GM18909 (cell line): ENCODE measurements around the gene BRICD5.

ENCODE experiments used
- ATAC-seq: cut with Tn5 transposase; IDR thresholded peaks from one replicate; pipeline ENCODE4 v1.9.1; 2021; ENCODE audit warnings: mild to moderate bottlenecking; ENCODE audit not compliant: unreplicated experiment, poor library complexity

The BRICD5 gene

DNA sequence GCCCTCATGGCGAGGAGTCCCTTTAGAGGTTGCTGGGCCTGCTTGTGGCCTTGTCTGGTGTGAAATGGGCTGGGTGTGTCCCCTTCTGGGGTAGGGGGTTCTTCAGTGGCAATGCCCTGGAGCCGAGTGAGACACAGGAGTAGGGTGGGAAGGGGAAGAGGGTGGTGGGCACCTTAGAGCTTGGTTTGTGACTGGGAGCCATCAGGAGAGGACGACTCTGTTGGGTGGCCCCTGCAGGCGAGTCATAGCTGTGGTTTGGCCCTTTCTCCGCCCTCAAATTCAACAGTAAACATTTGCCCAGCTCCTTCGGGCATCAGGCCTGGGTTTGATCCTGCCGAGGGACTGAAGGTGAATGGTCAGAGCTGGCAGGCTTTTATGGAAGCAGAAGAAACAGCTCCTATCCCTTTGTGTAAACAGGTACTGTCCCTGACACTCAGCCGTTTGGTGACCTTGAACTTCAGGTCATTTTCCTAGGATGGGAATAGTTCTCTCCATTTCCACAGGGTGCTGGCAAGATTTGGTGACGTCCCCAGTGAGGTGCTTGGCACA is 15.7 kb upstream of the BRICD5 start:
- ATAC-seq = no peak

- ATAC-seq = peak; percentile 27
Observed at GRCh38 chr16:2223942-2224486, 13.4 kb upstream of the BRICD5 start.

DNA sequence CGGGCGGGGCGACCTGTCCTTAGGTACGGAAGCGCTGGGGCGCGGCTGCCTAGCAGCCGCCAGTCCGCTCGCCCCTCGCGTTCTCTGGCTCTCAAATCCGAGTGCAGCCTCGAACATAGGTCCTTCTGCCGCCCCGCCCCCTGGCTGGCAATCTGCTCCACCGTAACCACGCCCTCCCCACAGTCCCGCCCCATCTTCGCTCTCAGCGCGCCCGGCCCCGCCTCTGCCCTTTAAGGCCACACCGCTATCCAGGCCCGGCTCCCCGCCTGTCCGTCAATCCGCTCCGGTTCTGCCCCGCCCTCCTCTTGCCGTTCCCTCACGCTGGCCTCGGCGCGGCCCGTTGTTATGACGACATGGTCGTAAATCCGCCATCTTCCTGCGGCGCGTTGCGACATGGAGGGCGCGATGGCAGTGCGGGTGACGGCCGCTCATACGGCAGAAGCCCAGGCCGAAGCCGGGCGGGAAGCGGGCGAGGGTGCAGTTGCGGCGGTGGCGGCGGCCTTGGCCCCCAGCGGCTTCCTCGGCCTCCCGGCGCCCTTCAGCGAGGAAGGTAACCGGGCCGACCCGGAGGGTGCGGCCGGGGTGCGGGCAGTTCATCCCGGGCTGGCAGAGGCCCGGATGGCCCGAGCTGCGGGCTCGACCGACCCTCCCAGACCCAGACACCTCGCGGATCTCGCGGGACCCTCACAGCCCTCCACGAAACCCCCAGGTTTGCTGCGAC is 12.7 kb upstream of the BRICD5 start, which contains the start of gene E4F1:
E4F1 (plus strand) TSS at position 371 of the 721 bp plus-strand sequence; CDS start at position 394, 23 bp downstream.
- peak; percentile 95 for ATAC-seq

GRCh38 chr16:2216330-2216729 is 5.7 kb upstream of the BRICD5 start:
- no peak for ATAC-seq

DNA sequence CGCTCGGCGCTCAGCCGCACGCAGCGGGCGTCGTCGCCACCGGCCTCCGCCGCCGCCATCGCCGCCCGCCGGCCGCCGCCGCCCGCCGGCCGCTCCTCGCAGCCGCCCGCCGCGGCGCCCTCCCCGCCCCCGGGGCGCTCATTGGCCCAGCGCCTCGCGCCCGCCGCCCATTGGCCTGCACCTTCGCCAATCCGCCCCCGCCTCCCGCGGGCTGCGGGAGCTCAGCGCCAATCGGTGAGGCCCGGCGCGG is 4.0 kb upstream of the BRICD5 start, which contains the start of gene PGP:
PGP (minus strand) TSS at position 122 of the 250 bp plus-strand sequence; CDS start at position 59, 63 bp downstream.
- ATAC-seq = peak; percentile 85

DNA sequence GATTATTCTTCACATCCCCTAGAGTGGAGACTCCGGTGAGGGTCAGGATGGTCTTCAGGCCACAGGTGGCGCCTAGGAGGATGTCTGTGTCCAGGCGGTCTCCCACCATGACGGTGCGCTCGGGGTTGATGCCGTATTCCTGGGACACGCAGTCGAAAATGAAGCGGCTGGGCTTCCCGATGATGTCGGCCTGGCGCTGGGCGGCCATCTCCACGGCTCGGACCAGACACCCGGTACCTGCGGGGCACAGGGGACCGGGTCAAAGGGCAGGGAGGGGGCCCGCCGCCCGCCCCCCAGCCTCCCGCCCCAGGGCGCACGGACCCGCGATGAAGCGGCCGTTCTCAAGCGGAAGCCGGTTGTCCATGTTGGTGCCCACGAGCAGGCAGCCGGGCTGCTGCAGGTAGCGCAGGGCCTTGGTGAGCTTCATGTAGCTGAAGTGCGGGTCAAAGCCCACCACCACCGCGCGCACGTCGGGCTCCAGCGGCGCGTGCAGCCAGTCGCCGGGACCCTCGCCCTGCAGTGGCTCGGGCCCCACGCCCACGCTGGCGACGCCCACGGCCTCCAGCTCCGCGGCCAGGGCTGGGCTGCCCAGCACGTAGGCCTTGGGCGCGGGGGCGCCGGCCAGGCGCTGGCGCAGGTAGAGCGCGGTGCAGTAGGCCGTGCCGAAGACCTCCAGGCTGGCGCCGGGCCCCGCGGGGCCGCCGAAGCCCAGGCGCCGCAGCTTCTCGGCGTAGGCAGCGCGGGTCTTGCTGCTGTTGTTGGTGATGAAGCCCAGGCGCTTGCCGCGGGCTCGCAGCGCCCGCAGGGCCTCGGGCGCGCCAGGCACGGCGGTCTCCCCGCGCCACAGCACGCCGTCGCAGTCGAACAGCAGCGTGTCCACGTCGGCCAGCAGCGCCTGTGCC is 3.4 kb upstream of the BRICD5 start:
- ATAC-seq = peak; percentile 11

DNA sequence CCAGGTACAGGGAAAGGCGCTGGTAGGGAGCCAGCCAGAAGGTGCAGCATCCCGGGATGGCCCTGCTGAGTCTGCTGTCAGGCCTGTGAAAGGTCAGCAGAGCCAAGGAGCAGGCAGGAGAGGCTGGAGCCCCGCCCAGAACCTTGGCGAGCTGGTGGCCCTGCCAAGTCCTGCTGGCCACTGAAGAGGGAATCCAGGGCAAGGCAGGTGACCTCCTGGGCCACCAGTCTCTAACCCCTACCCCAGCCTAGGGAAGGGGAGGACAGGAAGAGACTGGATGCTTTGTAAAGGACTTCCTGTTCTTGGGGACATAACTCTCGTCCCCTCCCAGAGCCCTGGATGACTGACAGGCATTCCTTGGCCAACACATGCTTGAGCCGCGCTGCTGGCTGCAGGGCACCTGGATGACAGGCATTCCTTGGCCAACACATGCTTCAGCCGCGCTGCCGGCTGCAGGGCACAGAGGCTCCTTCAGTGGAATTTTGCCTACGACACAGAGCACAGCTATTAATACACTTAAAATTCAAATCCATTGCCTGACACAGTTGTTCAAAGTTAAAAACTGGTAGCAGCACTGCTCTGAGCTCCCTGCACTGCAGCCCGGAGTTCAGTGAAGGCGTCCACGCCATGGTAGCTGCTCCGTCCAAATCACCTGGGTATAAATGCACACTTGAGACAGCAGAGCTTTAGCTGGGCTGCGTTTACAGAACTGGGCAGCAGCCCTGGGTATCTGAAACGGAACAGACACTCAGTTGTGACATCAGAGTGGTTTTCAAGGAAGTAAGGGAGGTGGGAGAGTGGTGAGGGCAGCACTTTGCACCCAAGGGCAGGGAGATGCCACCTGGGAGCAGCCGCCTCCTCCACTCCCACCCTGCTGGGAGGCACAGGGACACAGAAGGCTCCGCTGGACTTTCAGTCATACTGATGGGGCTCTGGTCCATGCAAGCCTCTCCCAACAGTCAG is 2.0 kb upstream of the BRICD5 start:
- ATAC-seq = no peak

- no peak for ATAC-seq
Observed at GRCh38 chr16:2211923-2212347, 1.3 kb upstream of the BRICD5 start.

DNA sequence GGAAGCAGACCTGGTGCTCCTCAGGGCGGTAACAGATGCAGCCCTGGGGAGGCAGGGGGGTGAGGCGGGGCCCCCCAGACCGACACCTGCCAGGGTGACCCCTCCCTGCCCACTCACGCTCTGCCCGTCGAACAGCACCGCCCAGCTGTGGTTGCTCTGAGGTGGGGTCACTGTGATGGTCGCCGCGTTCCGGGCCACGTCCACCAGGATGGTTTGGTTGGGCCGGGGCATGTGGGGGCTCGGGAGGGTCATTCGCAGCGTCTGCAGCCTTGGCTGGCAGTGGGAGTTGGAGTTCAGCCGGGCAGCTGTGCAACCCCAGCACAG is 692 bp downstream of the BRICD5 start:
- ATAC-seq = no peak

DNA sequence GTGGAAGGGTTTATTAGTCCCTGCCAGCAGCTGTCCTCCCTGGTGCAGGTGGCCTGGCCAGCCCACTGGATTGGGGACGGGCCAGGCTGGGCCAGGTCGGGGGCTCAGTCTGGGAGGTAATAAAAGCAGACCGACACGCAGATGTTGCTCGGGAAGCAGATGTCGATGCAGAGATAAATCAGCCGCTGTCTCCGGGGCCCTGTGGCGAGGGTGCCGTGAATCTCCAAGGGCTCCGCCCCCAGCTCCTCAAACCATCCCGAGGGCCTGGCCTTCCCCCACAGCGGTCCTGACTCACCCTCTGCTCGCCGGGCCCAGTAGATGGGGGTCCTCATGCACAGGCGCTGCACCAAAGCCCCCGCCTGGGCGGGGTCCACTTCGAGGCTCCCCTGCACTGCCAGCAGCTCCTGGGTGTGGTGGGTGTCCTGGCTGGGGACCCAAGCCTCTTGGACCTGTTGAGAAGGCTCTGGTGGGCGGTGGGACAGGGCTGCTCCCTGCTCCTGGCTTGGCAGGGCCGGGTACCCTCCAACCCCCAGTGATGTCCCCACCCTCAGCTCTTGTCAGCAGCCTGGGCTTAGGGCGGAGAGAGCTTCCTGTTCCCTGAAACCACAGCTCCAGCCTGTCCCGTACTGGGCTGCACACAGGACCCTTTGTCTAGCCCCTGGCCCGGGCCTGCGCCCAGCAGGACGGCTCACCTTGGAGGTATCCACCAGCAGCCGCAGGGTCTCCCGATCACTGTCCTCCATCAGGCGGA is 1.2 kb downstream of the BRICD5 start:
- no peak for ATAC-seq

DNA sequence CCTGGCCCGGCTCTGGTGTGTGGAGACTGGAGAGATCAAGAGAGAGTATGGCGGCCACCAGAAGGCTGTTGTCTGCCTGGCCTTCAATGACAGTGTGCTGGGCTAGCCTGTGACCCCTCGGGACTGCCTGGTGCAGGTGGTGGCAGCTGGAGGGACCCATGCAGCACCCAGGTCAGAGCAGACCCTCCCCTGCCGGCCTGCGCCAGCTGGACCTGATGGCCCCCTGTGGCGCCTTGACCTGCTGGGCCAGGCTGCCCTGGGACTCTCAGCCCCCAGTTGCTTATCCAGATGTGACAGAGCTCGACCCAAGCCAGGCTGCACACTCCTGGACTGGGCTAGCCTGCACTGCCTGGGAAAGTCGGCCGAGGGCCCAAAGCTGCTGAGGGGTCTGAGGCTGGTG is 1.9 kb downstream of the BRICD5 start:
- ATAC-seq = no peak

DNA sequence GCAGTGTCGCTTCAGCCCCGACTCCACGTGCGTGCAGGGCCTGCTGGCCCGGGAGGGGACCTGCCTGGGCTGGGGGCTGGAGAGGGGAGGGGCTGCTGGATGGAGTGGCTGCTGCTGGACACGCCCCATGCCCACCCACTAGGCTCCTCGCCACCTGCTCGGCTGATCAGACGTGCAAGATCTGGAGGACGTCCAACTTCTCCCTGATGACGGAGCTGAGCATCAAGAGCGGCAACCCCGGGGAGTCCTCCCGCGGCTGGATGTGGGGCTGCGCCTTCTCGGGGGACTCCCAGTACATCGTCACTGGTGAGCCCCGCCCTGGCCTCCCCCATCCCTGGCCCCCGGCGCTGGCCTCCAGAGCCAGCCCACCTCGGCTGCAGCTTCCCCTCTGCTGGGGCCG is 2.4 kb downstream of the BRICD5 start:
- no peak for ATAC-seq

GRCh38 chr16:2207872-2208271 is 2.8 kb downstream of the BRICD5 start:
- ATAC-seq = no peak

DNA sequence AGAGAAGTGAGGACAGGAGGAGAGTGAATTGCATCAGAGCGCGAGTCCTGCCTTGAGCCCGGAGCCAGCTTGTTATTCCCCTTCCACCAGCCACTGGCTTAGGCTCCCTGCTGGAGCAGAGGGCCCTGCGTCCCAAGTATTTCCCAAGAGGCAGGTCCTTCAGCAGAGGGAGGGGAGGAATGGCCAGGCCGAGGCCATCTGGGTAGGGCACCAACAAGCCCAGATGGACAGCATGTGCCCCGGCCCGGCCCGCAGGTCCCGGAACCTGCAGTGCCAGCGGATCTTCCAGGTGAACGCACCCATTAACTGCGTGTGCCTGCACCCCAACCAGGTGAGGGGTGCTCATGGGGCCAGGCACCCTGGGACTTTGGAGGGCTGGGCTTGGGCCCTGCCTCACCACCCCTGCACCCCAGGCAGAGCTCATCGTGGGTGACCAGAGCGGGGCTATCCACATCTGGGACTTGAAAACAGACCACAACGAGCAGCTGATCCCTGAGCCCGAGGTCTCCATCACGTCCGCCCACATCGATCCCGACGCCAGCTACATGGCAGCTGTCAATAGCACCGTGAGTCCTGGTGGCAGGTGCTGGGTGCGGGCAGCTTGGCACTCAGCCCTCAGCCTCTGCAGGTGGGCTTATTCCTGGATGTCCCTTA is 3.8 kb downstream of the BRICD5 start:
- no peak for ATAC-seq

- ATAC-seq = no peak
Observed at GRCh38 chr16:2206420-2206779, 4.3 kb downstream of the BRICD5 start.

DNA sequence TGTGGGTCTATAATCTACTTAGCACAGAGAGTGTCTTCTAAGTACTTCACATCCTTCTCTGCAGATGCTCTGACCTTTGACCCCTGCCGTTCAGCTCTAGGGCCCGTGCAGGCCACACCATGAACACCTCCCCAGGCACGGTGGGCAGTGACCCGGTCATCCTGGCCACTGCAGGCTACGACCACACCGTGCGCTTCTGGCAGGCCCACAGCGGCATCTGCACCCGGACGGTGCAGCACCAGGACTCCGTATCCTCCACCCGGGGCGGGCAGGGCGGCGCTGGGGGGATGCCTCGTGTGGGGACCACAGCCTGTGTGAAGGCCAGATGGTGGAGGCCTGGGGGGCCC is 4.7 kb downstream of the BRICD5 start:
- peak; percentile 4 for ATAC-seq

DNA sequence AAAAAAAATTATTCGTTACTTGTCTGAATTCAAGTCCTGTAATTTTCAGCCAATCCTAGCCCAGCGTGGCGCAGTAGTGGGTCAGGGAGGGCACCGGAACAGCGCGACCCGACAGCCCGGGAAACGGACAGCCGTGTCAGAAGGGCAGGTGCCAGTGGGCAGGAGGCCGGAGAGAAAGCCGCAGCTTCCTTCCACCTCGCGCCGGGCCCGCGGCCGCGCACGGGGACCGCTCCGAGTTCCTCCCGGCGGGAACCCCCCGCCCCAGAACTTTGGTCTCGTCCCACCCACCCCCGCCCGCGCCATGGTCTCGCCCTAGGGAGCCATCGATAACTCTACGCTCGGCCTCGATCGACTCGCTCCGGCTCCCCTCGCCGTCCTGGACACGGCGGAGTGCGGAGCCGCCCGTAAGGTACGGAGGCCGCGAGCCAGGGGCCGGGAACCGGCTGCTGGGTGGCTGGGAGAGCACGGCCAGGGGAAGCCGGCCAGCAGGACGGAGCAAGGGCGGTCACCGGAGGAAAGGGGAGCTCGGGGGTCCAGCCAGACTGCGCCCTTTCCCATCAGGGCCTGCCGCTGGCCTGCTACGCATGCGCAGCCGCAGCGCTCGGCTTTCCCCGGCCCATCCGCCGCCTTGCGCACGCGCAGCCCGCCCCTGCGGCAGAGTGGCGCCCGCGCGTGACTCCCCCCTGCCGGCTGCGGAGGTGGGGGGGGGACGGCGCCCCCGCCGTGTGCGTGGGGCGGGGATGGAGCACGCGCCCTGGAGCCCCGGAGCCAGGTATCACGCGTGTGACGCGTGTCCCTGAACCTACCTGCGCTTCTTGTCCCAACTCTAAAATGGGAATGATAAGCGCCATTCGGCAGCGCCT is 5.3 kb downstream of the BRICD5 start, which contains the start of gene MLST8:
MLST8 (plus strand) TSS at position 351 of the 863 bp plus-strand sequence. CDS start 632 bp downstream, outside the sequence.
- peak; percentile 83 for ATAC-seq
